ENCODE data around the gene SPZ1.
A peak's percentile ranks its signal among the peaks of the same experiment; 100 is the strongest.
"Not testable (repeated sequence)": the region's sequence is repeated elsewhere in the genome, so short reads cannot be mapped to it uniquely, and the experiment has no call there.

SPZ1 gene

DNA sequence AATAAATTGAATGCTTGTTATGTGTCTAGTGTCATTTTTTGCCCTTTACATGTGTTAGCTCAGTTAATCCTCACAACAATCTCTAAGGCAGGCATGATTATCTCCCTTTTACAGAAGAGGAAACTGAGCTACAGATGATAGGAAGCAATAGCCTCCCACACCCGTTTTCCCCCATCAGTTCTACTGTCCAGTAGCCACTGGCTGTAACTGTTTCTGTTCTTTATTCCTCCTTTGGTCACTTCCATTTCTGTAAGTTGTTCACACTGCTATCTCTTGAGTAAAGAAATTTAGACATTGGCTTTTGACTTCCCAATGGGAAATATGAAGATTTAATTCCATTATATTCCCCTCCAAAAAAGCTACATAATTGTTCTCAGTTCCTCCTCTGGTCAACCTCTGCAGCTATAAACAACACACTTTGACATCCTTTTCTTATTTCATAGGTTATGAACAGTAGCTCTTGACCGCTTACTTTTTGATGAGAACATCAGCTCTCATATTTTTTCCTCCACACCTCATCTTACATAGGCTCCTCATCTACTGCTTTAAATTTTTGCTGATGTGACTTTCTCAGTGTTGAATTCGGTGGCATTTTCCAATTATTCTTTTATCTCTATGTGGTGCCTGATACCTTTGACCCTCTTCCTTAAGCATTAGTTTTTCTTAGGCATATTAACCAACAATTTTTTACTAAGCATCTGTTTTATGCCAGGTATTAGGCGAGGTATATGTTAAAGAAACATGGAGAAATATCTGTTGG, 21.4 kb downstream of the SPZ1 start:
- peak in 2 of 3 donors; percentile 20 to 32 for DNase-seq

DNA sequence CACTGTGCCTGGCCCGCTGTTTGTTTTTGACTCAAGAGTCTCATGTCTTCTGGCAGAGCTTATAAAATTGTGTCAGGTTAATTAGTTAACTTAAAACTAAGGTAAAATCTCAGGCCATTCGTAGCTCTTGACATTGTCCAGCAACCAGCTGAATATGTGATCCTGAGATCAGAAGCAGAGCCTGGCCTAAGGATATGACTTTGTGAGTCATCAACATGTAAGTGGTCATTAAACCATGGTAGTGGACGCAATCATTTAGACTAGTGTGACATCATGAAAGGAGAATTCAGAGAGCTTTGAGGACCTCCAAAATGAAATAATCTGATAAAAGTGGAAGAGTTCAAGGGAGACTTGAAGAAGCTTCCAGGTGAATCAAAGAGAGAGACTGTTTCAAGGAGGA, 23.3 kb downstream of the SPZ1 start:
- no peak for DNase-seq

- peak; percentile 27 to 46 (median 45) for DNase-seq
These were observed 26.3 kb downstream of the SPZ1 start for GRCh38 chr5:80346055-80346454.

DNA sequence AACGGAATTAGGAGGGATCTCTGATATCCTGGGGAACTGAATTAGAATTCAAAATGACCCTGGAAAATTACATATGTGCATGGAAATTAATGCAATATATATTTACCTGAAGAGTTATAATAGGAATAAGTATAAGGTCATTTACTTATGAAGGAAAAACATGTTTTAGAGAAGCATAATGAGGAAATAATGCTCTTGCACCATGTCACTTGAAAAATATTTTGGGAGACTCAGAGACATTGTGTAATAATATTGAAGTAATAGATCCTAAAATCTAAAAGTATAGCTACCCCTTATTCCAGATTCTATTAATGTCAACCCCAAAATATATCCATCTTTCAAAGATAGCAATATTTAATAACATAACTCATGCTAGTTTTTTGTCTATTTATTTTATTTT, 28.4 kb downstream of the SPZ1 start:
- peak; percentile 13 to 71 (median 61) for DNase-seq

DNA sequence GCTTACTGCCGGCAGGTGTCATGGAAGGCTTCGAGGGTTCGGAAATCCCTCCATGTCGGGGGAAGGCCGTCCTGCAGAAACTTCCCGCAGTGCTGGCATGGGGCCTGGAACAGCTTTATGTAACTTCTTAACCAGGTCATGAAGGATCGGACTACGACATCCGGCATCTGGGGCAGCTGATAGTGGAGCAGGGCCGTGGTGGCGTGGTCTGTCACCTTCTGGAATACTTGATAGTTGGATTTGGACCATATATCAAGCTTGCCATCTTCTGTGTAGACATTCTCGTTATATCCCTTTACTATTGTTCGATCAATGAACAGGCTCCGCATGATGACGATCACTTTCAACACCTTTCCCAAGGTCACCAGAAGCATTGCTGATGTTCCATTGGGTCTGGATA, 31.2 kb downstream of the SPZ1 start:
- not testable (repeated sequence) for DNase-seq

DNA sequence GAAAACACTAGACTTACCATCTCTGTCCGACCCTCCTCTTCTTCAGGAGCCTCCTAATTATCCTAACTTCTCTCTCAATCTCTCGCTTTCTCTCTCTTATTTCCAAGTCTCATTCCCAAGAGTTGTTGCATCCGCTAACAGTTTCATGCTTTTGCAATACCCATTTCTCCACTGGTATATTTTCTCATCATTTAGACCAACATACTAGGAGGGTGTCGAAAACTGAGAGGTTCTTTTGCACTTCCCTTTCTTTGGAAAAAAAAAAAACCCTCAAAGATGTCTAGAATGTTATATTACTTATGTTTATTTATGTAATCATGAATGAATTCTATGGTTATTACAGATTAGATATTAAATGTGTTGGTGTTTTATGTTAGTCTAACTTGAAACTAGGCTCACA, 35.9 kb downstream of the SPZ1 start:
- DNase-seq: peak; percentile 30 to 58 (median 51)

DNA sequence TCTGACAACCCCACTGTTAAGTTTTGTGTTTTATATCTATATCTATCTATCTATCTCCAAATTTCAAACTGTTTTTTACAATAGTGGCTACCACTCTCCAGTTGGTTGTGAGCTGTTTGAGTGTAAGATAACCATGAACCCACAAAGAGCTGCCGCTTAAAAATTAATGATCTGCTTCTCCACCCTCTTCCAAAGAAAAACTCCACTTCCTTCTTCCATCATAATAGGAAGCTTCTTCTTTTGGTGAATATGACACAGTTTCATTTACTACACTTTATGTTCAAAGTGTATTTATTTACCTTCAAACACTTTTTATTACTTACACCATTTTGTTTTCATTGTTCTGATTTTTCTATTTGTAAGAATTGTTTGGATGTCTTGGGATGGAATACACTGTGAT, 37.9 kb downstream of the SPZ1 start:
- DNase-seq: peak; percentile 12 to 59 (median 35)

DNA sequence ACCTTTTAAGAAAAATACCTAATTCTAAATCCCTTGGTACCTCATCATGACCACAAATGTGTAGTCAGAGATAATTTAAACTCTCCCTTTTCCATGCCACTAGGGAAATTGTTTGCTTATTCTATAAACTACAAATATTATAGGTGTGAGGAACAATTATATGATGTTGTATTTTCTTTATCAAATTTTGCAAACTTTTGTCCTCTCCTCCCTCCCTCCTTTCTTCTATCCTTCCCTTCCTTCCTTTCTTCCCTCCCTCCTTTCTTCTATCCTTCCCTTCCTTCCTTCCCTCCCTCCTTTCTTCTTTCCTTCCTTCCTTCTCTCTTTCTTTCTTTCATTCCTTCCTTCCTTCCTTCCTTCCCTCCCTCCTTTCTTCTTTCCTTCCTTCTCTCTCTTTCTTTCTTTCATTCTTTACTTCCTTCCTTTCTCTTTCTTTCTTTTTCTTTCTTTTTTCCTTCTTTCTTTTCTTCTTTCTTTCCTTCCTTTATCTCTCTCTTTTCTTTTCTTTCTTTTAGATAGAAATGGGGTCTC, 41.2 kb downstream of the SPZ1 start:
- no peak for DNase-seq

- no peak for DNase-seq
These were observed 45.1 kb downstream of the SPZ1 start for GRCh38 chr5:80364892-80365291.

- DNase-seq: peak in 1 of 3 donors; percentile 13
These were observed 49.1 kb downstream of the SPZ1 start for GRCh38 chr5:80368661-80369480.

DNA sequence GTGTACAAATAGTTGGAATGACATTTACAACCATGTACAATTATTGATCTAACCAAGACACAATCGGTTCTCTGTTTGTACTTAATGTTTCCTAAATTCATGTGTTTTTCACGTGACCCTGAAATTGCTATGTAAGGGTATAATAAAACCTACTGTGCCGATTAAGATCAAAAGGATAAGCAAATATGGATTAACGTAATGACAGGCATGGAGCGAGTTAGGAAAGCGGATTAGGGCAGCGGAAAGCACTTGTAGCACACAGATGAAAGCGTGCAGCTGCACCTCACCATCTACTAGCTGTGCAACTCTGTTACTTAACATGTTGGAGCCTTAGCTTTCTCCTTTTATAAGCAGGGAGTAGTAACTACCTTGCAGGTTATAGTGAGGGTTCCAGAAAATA, 49.7 kb downstream of the SPZ1 start:
- no peak for DNase-seq

GRCh38 chr5:80370390-80370789, 50.6 kb downstream of the SPZ1 start:
- DNase-seq: peak; percentile 32 to 47 (median 43)

Measured in suppressor macrophage treated with lipopolysaccharide for 1 hour (primary cell).